Tibial nerve (tissue), 4 donors: ENCODE data around the gene SMIM26. TPM values are rescaled to one million over a fixed set of nuclear protein-coding genes. Genes with fewer than 3 reads are reported as not detected.

ENCODE experiments used
- DNase-seq, 2 donors: peaks; one replicate each; pipeline ENCODE4 v3.0.0-alpha.2; 2019; ENCODE audit warnings: low spot score in 2 of 2
- H3K27ac ChIP-seq, 4 donors: fragments of 200-600 bp; sonication (generic) in 3 of 4; one replicate each; pipeline ENCODE4 v1.5.1; 2017 to 2019; ENCODE audit warnings: mild to moderate bottlenecking in 1 of 4
- H3K27me3 ChIP-seq, 2 donors: fragments of 200-600 bp; sonication (generic) in 1 of 2; one replicate each; pipeline versions ENCODE4 v1.5.1 to v1.6.0; 2017 to 2019
- H3K36me3 ChIP-seq, 3 donors: fragments of 200-600 bp; sonication (generic); one replicate each; pipeline ENCODE4 v1.5.1; 2018 to 2019
- H3K4me1 ChIP-seq, 4 donors: fragments of 200-600 bp; sonication (generic) in 3 of 4; one replicate each; pipeline ENCODE4 v1.5.1; 2017 to 2019
- H3K4me3 ChIP-seq, 4 donors: fragments of 200-600 bp; sonication (generic) in 3 of 4; one replicate each; pipeline ENCODE4 v1.5.1; 2017 to 2019; ENCODE audit warnings: mild to moderate bottlenecking in 1 of 4, moderate library complexity in 1 of 4
- H3K9me3 ChIP-seq, 4 donors: fragments of 200-600 bp; sonication (generic) in 3 of 4; one replicate each; pipeline ENCODE4 v1.5.1; 2017 to 2019
- CTCF ChIP-seq, 5 experiments: fragments of 200-600 bp in 3 of 5; fragments of 450-650 bp in 2 of 5; sonication (generic) in 3 of 5; IDR thresholded peaks; one replicate each; pipeline ENCODE4 v1.5.1; 2016 to 2019; ENCODE audit warnings: antibody characterized with exemption in 5 of 5, mild to moderate bottlenecking in 3 of 5, moderate library complexity in 2 of 5
- EP300 ChIP-seq, 2 donors: sonication (generic); formaldehyde crosslinking; IDR thresholded peaks; one replicate each; pipeline ENCODE4 v1.6.1; 2017; ENCODE audit warnings: antibody characterized with exemption in 2 of 2, mild to moderate bottlenecking in 1 of 2
- POLR2A ChIP-seq, 2 donors: fragments of 450-650 bp; IDR thresholded peaks; one replicate each; pipeline ENCODE4 v1.6.1; 2017; ENCODE audit warnings: antibody characterized with exemption in 2 of 2, mild to moderate bottlenecking in 2 of 2, moderate library complexity in 2 of 2
- WGBS, 2 donors: methylation state at CpG; one replicate each; pipeline ENCODE4 v1.1.5; 2018; 5-methylcytosine and 5-hydroxymethylcytosine counted together
- total RNA-seq, 4 donors: library from RNA; depleted of rRNA; stranded (reverse); fragments of >200 nt; gene quantifications; one replicate each; pipeline ENCODE4 v1.1.0, GENCODE V29; 2016

Gene SMIM26
- total RNA-seq, 4 donors from 2014 or later, result 93.9 to 139 (median 98.2) TPM

- H3K27ac ChIP-seq, result no peak overlapping the region
- H3K4me1 ChIP-seq, result no peaks in the 10 kb centered on the region
- no peaks in the 10 kb centered on the region for H3K36me3 ChIP-seq
- no peaks in the 10 kb centered on the region for H3K9me3 ChIP-seq
- no peak for TF ChIP-seq EP300 (IDR thresholded peaks at IDR 0.05)
- TF ChIP-seq POLR2A (IDR thresholded peaks at IDR 0.05), result no peak
- no peak overlapping the region for H3K4me3 ChIP-seq
- no peaks in the 10 kb centered on the region for H3K27me3 ChIP-seq
- DNase-seq, result no peak
- 76 to 79% methylated on average over 6 of the region's 6 CpGs for WGBS, 2 donors
Observed at GRCh38 chr20:18578581-18578980, 11.3 kb downstream of the SMIM26 start.

- no peak for DNase-seq
Observed at GRCh38 chr20:18580012-18580411, 12.8 kb downstream of the SMIM26 start.

GRCh38 chr20:18585134-18585533 is 17.9 kb downstream of the SMIM26 start:
- no peak for TF ChIP-seq CTCF (IDR thresholded peaks at IDR 0.05)
- no peak for TF ChIP-seq POLR2A (IDR thresholded peaks at IDR 0.05)
- no peak for TF ChIP-seq EP300 (IDR thresholded peaks at IDR 0.05)
- no peaks in the 10 kb centered on the region for H3K36me3 ChIP-seq
- H3K4me1 ChIP-seq, result peaks cover 0 to 20% (median 9%) of the 10 kb centered on the region in 4 donors
- H3K9me3 ChIP-seq, result no peaks in the 10 kb centered on the region
- no peak overlapping the region for H3K27ac ChIP-seq
- WGBS, 2 donors, result 60 to 89% methylated on average over 2 of the region's 2 CpGs
- no peaks in the 10 kb centered on the region for H3K27me3 ChIP-seq
- no peak for DNase-seq
- H3K4me3 ChIP-seq, result no peak overlapping the region

More at GRCh38 chr20:18580012-18580411, 12.8 kb downstream of the SMIM26 start:
- Histone ChIP-seq H3K4me1 (no peaks in the 10 kb centered on the region), H3K27me3 (no peaks in the 10 kb centered on the region), H3K9me3 (no peaks in the 10 kb centered on the region), H3K36me3 (no peaks in the 10 kb centered on the region), H3K4me3 (no peak overlapping the region), H3K27ac (no peak overlapping the region)
- TF ChIP-seq POLR2A (IDR thresholded peaks at IDR 0.05) (no peak), CTCF (IDR thresholded peaks at IDR 0.05) (no peak), EP300 (IDR thresholded peaks at IDR 0.05) (no peak)
- 88 to 92% methylated on average over 4 of the region's 4 CpGs for WGBS, 2 donors

- WGBS, 2 donors, result 0 to 1% methylated on average over 36 to 70 of the region's 88 CpGs
Observed at GRCh38 chr20:18587665-18588573, 20.7 kb downstream of the SMIM26 start, which contains the start of gene DTD1. TSS of gene DTD1 (plus strand) at chr20:18588054. CDS start at chr20:18588073, 19 bp downstream.

GRCh38 chr20:18588574-18588933 is 21.3 kb downstream of the SMIM26 start:
- DNase-seq, result no peak
- Histone ChIP-seq H3K9me3 (no peaks in the 10 kb centered on the region), H3K4me3 (peak overlapping the region; percentile 73 to 100 (median 84)), H3K27me3 (no peaks in the 10 kb centered on the region), H3K36me3 (no peaks in the 10 kb centered on the region), H3K27ac (peak overlapping the region; percentile 63 to 93 (median 84)), H3K4me1 (peaks cover 0 to 20% (median 9%) of the 10 kb centered on the region in 4 donors)
- TF ChIP-seq EP300 (IDR thresholded peaks at IDR 0.05) (no peak), CTCF (IDR thresholded peaks at IDR 0.05) (no peak), POLR2A (IDR thresholded peaks at IDR 0.05) (no peak)
- WGBS, 2 donors, result 2 to 6% methylated on average over 18 of the region's 18 CpGs

More at GRCh38 chr20:18587665-18588573, 20.7 kb downstream of the SMIM26 start, which contains the start of gene DTD1:
- Histone ChIP-seq H3K9me3 (no peaks in the 10 kb centered on the region), H3K27ac (peak within 1 kb of the TSS; percentile 63 to 93 (median 84)), H3K4me3 (peak within 1 kb of the TSS; percentile 73 to 100 (median 84)), H3K27me3 (no peaks in the 10 kb centered on the region), H3K4me1 (peaks cover 0 to 20% (median 9%) of the 10 kb centered on the region in 4 donors), H3K36me3 (no peaks in the 10 kb centered on the region)
- DNase-seq, result peak; percentile 87 to 96
- TF ChIP-seq CTCF (IDR thresholded peaks at IDR 0.05) (peak; percentile 60 to 88 (median 86)), POLR2A (IDR thresholded peaks at IDR 0.05) (peak; percentile 30 to 48), EP300 (IDR thresholded peaks at IDR 0.05) (no peak)
